ENCODE measurements around the gene CAV2.

CAV2 gene

GRCh38 chr7:116542618-116543017 lies 43.1 kb downstream of the CAV2 start:
- TF ChIP-seq MAX (IDR thresholded peaks at IDR 0.05): no peak

- TF ChIP-seq TEAD4 (IDR thresholded peaks at IDR 0.05) (no peak), ZBTB7A (IDR thresholded peaks at IDR 0.05; ENCODE audit: low read depth) (no peak), REST (IDR thresholded peaks at IDR 0.05; ENCODE audit: low read depth) (no peak), FOXM1 (IDR thresholded peaks at IDR 0.05; ENCODE audit: borderline replicate concordance, low read depth) (no peak), YY1 (IDR thresholded peaks at IDR 0.05; ENCODE audit: low read depth) (no peak), TCF12 (IDR thresholded peaks at IDR 0.05; ENCODE audit: low read depth) (no peak)
These were observed 44.1 kb downstream of the CAV2 start for GRCh38 chr7:116543664-116544063.

- TF ChIP-seq REST (IDR thresholded peaks at IDR 0.05; ENCODE audit: low read depth) (no peak), CEBPB (IDR thresholded peaks at IDR 0.05) (no peak), TAF1 (IDR thresholded peaks at IDR 0.05; ENCODE audit: low read depth) (no peak), MAX (IDR thresholded peaks at IDR 0.05) (no peak), CREB1 (IDR thresholded peaks at IDR 0.05; ENCODE audit: low read depth) (no peak), TEAD4 (IDR thresholded peaks at IDR 0.05) (no peak), FOXM1 (IDR thresholded peaks at IDR 0.05; ENCODE audit: borderline replicate concordance, low read depth) (no peak), ZBTB7A (IDR thresholded peaks at IDR 0.05; ENCODE audit: low read depth) (no peak), EP300 (IDR thresholded peaks at IDR 0.05; ENCODE audit: borderline replicate concordance) (no peak), RAD21 (IDR thresholded peaks at IDR 0.05; ENCODE audit: low read depth) (no peak), YY1 (IDR thresholded peaks at IDR 0.05; ENCODE audit: low read depth) (no peak), USF1 (IDR thresholded peaks at IDR 0.05) (no peak), EGR1 (IDR thresholded peaks at IDR 0.05) (no peak), NFIC (IDR thresholded peaks at IDR 0.05) (no peak), TCF12 (IDR thresholded peaks at IDR 0.05; ENCODE audit: low read depth) (no peak)
These were observed 44.9 kb downstream of the CAV2 start for GRCh38 chr7:116544487-116544886.

GRCh38 chr7:116545411-116545993 lies 46.0 kb downstream of the CAV2 start:
- TF ChIP-seq EP300 (IDR thresholded peaks at IDR 0.05; ENCODE audit: borderline replicate concordance) (no peak), CEBPB (IDR thresholded peaks at IDR 0.05) (no peak), NFIC (IDR thresholded peaks at IDR 0.05) (no peak)

GRCh38 chr7:116546054-116546453 lies 46.5 kb downstream of the CAV2 start:
- TF ChIP-seq ZBTB7A (IDR thresholded peaks at IDR 0.05; ENCODE audit: low read depth): no peak
- no peak for TF ChIP-seq CEBPB (IDR thresholded peaks at IDR 0.05)
- no peak for TF ChIP-seq MAX (IDR thresholded peaks at IDR 0.05)
- TF ChIP-seq USF1 (IDR thresholded peaks at IDR 0.05): no peak
- TF ChIP-seq FOXM1 (IDR thresholded peaks at IDR 0.05; ENCODE audit: borderline replicate concordance, low read depth): no peak
- no peak for TF ChIP-seq TEAD4 (IDR thresholded peaks at IDR 0.05)
- TF ChIP-seq TCF12 (IDR thresholded peaks at IDR 0.05; ENCODE audit: low read depth): no peak

- no peak for TF ChIP-seq CREB1 (IDR thresholded peaks at IDR 0.05; ENCODE audit: low read depth)
- TF ChIP-seq REST (IDR thresholded peaks at IDR 0.05; ENCODE audit: low read depth): no peak
- TF ChIP-seq NFIC (IDR thresholded peaks at IDR 0.05): no peak
- TF ChIP-seq USF1 (IDR thresholded peaks at IDR 0.05): no peak
- TF ChIP-seq EP300 (IDR thresholded peaks at IDR 0.05; ENCODE audit: borderline replicate concordance): no peak
- no peak for TF ChIP-seq MAX (IDR thresholded peaks at IDR 0.05)
- no peak for TF ChIP-seq TEAD4 (IDR thresholded peaks at IDR 0.05)
- no peak for TF ChIP-seq TCF12 (IDR thresholded peaks at IDR 0.05; ENCODE audit: low read depth)
These were observed 47.4 kb downstream of the CAV2 start for GRCh38 chr7:116546916-116547315.

Measured in Ishikawa (cell line).